Keratinocyte (primary cell): ENCODE data around the gene MUL1. TPM values are rescaled to one million over a fixed set of nuclear protein-coding genes. Genes with fewer than 3 reads are reported as not detected.

Source experiments
- DNase-seq: peaks from one replicate; pipeline ENCODE4 v3.0.0-alpha.2; 2011; ENCODE audit warnings: low read depth, missing footprints, low spot score
- FAIRE-seq: peaks from 2 replicates; lab custom pipeline; 2011; peaks lifted over from hg19 to GRCh38; lab: Jason Lieb, UNC
- H2AFZ ChIP-seq: 2 replicates; pipeline ENCODE4 v1.6.0; 2012; ENCODE audit warnings: low read length, control low read depth, inconsistent platforms; ENCODE audit not compliant: control insufficient read depth
- H3K27ac ChIP-seq: 2 replicates; pipeline ENCODE4 v1.5.1; 2011; ENCODE audit warnings: low read length; ENCODE audit not compliant: control insufficient read depth, insufficient read depth
- H3K27me3 ChIP-seq: 3 replicates; pipeline ENCODE4 v1.6.0; 2011; ENCODE audit warnings: low read length; ENCODE audit not compliant: control insufficient read depth, insufficient read depth; ENCODE audit errors: extremely low read depth
- H3K36me3 ChIP-seq, 2 experiments: 2 replicates in 1 of 2; 3 replicates in 1 of 2; pipeline ENCODE4 v1.5.1; 2011; ENCODE audit warnings: low read length in 2 of 2, mild to moderate bottlenecking in 1 of 2; ENCODE audit not compliant: control insufficient read depth in 2 of 2, insufficient read depth in 2 of 2; ENCODE audit errors: extremely low read depth in 1 of 2
- H3K4me1 ChIP-seq: 3 replicates; pipeline ENCODE4 v1.5.1; 2011; ENCODE audit warnings: low read length; ENCODE audit not compliant: control insufficient read depth, insufficient read depth; ENCODE audit errors: extremely low read depth
- H3K4me2 ChIP-seq: 3 replicates; pipeline ENCODE4 v1.6.0; 2011; ENCODE audit warnings: low read depth, low read length; ENCODE audit not compliant: control insufficient read depth, insufficient read depth; ENCODE audit errors: extremely low read depth
- H3K4me3 ChIP-seq, 3 experiments: fragments of 200-600 bp in 1 of 3; sonication (generic) in 1 of 3; 2 replicates in 2 of 3; 3 replicates in 1 of 3; pipeline ENCODE4 v1.5.1; 2011 to 2016; ENCODE audit warnings: low read length in 3 of 3, mild to moderate bottlenecking in 3 of 3, control low read depth in 2 of 3, inconsistent platforms in 1 of 3, low read depth in 1 of 3, mixed read lengths in 1 of 3, mixed run types in 1 of 3, moderate library complexity in 1 of 3; ENCODE audit not compliant: control insufficient read depth in 2 of 3, insufficient read depth in 2 of 3; ENCODE audit errors: extremely low read depth in 1 of 3
- H3K79me2 ChIP-seq: 2 replicates; pipeline ENCODE4 v1.6.0; 2012; ENCODE audit warnings: low read length; ENCODE audit not compliant: control insufficient read depth, insufficient read depth
- H3K9ac ChIP-seq: 3 replicates; pipeline ENCODE4 v1.6.0; 2011; ENCODE audit warnings: low read length; ENCODE audit not compliant: control insufficient read depth, insufficient read depth; ENCODE audit errors: extremely low read depth
- H3K9me1 ChIP-seq: 3 replicates; pipeline ENCODE4 v1.6.0; 2011; ENCODE audit warnings: low read length; ENCODE audit not compliant: control insufficient read depth, insufficient read depth; ENCODE audit errors: extremely low read depth
- H3K9me3 ChIP-seq: 2 replicates; pipeline ENCODE4 v1.5.1; 2012; ENCODE audit warnings: low read depth, low read length; ENCODE audit not compliant: control insufficient read depth
- H4K20me1 ChIP-seq: 3 replicates; pipeline ENCODE4 v1.6.0; 2011; ENCODE audit warnings: low read length; ENCODE audit not compliant: control insufficient read depth, insufficient read depth; ENCODE audit errors: extremely low read depth
- CTCF ChIP-seq, 3 experiments: IDR thresholded peaks in 1 of 3; conservative IDR thresholded peaks in 1 of 3; optimal IDR thresholded peaks in 1 of 3; 2 replicates in 2 of 3; 3 replicates in 1 of 3; pipeline versions ENCODE3 to v1.5.1; 2011; ENCODE audit warnings: low read length in 3 of 3, mild to moderate bottlenecking in 3 of 3, moderate library complexity in 2 of 3, control low read depth in 1 of 3, inconsistent platforms in 1 of 3; ENCODE audit not compliant: insufficient read depth in 2 of 3; ENCODE audit errors: extremely low read depth in 1 of 3
- EZH2 ChIP-seq: IDR thresholded peaks from one replicate; pipeline ENCODE4 v1.6.1; 2012; ENCODE audit warnings: inconsistent platforms, mild to moderate bottlenecking, low read length, moderate library complexity
- dilution Hi-C: fragments of 300-500 bp; cut with MboI; formaldehyde crosslinking; loops from one replicate; pipeline ENCODE4 v1.7.0; 2020; ENCODE audit warnings: low sequenced_read_pairs; ENCODE audit not compliant: extremely low pct_ligation_motif_present
- polyA plus RNA-seq, 5 experiments: library from polyadenylated mRNA; depleted of rRNA in 3 of 5; stranded (reverse) in 3 of 5; stranded (forward) in 1 of 5; unstranded in 1 of 5; fragments of >200 nt; gene quantifications; 1 replicate in 1 of 5; 2 replicates in 3 of 5; 3 replicates in 1 of 5; pipeline versions ENCODE4 v1.2.1 to v1.2.3, GENCODE V29; 2011 to 2012; ENCODE audit warnings: missing spikeins in 2 of 5, low read depth in 1 of 5, low replicate concordance in 1 of 5

The MUL1 gene
- polyA plus RNA-seq, 1 donor (not counting 4 experiments of a cell fraction or from before 2014, with no cell fraction given): 28.2 TPM

DNA sequence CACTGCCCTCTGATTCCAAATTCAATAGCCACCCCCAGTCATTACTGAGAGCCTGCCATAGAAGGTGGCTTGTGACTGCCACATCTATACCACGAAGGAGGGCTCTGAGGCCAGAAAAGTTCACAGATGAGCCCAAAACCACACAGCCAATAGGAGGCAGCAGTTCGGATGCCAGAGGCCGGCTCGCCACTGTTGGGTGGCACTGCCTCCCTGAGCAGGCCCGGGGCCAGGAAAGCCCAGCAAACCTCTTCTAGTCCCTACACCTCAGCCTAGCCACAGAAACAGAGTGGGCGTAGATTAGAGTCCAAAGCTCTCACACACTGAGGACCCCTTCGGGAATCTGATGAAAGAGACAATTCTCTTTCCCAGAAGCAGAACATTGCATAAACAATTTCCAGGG lies 16.1 kb downstream of the MUL1 start:
- H3K4me1 ChIP-seq: peaks cover 33% of the 10 kb centered on the region
- H3K79me2 ChIP-seq: no peaks in the 10 kb centered on the region
- H3K4me3 ChIP-seq: no peak overlapping the region
- no peaks in the 10 kb centered on the region for H3K27me3 ChIP-seq
- H3K36me3 ChIP-seq: no peaks in the 10 kb centered on the region
- H3K9me3 ChIP-seq: no peaks in the 10 kb centered on the region
- TF ChIP-seq EZH2 (no peak), CTCF (optimal IDR thresholded peaks at IDR 0.05 in 1 of 3, IDR thresholded peaks at IDR 0.05 in 1 of 3, conservative IDR thresholded peaks at IDR 0.05 in 1 of 3; ENCODE audit: extremely low read depth in 1 of 3, insufficient read depth in 2 of 3, low read length in 3 of 3) (no peak)
- H3K9ac ChIP-seq: no peak overlapping the region
- no peak overlapping the region for H3K4me2 ChIP-seq
- H3K27ac ChIP-seq: no peak overlapping the region
- dilution Hi-C loops: no loop called here
- no peak overlapping the region for H2AFZ ChIP-seq
- no peak for DNase-seq
- H4K20me1 ChIP-seq: no peaks in the 10 kb centered on the region
- no peak for FAIRE-seq
- H3K9me1 ChIP-seq: no peaks in the 10 kb centered on the region

- Histone ChIP-seq H3K9me1 (no peaks in the 10 kb centered on the region), H2AFZ (no peak overlapping the region), H3K4me2 (no peak overlapping the region), H3K79me2 (no peaks in the 10 kb centered on the region), H3K9ac (no peak overlapping the region), H3K4me3 (no peak overlapping the region), H3K36me3 (no peaks in the 10 kb centered on the region), H3K9me3 (no peaks in the 10 kb centered on the region), H3K4me1 (peaks cover 27% of the 10 kb centered on the region), H3K27me3 (no peaks in the 10 kb centered on the region), H4K20me1 (no peaks in the 10 kb centered on the region), H3K27ac (no peak overlapping the region)
- DNase-seq: no peak
- dilution Hi-C loops: no loop called here
- no peak for FAIRE-seq
- TF ChIP-seq CTCF (optimal IDR thresholded peaks at IDR 0.05 in 1 of 3, IDR thresholded peaks at IDR 0.05 in 1 of 3, conservative IDR thresholded peaks at IDR 0.05 in 1 of 3; ENCODE audit: extremely low read depth in 1 of 3, insufficient read depth in 2 of 3, low read length in 3 of 3) (no peak), EZH2 (no peak)
These were observed 16.8 kb downstream of the MUL1 start for GRCh38 chr1:20491178-20491577.
